HL-60 (cell line): ENCODE data around the gene CHRM5.

Experiments
- GABPA ChIP-seq: IDR thresholded peaks from 2 replicates; pipeline ENCODE4 v1.6.1; 2012; ENCODE audit warnings: low read depth
- POLR2AphosphoS5 ChIP-seq: IDR thresholded peaks from 2 replicates; pipeline ENCODE4 v1.6.1; 2012; ENCODE audit warnings: low read depth
- TF ChIP-seq, protein P1 (sequence below): IDR thresholded peaks from one replicate; pipeline ENCODE4 v1.5.1; 2011; ENCODE audit warnings: low read length, control low read depth, inconsistent platforms; ENCODE audit not compliant: insufficient read depth

DNA sequence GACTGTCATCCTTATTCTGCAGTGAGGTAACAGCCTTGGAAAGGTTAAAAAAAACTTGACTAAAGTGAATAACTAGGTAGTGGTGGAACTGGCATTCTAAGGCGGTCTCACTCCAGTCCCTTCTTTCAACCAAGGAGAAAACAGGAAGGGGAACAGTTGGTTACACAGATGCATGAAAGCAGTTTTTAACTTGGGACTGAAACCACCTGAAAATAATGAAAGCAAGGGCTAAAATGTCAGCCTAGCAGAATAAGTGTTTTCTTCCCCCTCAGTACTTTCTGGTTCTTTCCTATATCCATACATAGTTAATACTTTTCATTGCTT is 71.5 kb downstream of the CHRM5 start:
- TF ChIP-seq, protein P1, sequence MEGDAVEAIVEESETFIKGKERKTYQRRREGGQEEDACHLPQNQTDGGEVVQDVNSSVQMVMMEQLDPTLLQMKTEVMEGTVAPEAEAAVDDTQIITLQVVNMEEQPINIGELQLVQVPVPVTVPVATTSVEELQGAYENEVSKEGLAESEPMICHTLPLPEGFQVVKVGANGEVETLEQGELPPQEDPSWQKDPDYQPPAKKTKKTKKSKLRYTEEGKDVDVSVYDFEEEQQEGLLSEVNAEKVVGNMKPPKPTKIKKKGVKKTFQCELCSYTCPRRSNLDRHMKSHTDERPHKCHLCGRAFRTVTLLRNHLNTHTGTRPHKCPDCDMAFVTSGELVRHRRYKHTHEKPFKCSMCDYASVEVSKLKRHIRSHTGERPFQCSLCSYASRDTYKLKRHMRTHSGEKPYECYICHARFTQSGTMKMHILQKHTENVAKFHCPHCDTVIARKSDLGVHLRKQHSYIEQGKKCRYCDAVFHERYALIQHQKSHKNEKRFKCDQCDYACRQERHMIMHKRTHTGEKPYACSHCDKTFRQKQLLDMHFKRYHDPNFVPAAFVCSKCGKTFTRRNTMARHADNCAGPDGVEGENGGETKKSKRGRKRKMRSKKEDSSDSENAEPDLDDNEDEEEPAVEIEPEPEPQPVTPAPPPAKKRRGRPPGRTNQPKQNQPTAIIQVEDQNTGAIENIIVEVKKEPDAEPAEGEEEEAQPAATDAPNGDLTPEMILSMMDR: no peak
- TF ChIP-seq GABPA: no peak
- no peak for TF ChIP-seq POLR2AphosphoS5
